AG08396 (cell line): ENCODE results near the gene RSPRY1.
"Not testable (repeated sequence)": the region's sequence is repeated elsewhere in the genome, so short reads cannot be mapped to it uniquely, and the experiment has no call there.

Experiments
- DNase-seq: peaks from one replicate; pipeline ENCODE4 v3.0.0; 2012; ENCODE audit warnings: low spot score, mixed read lengths

RSPRY1 gene

GRCh38 chr16:57186872-57187854 is 1.0 kb downstream of the RSPRY1 start:
- no peak for DNase-seq

- DNase-seq, result not testable (repeated sequence)
Observed at GRCh38 chr16:57187902-57188710, 2.0 kb downstream of the RSPRY1 start.

- DNase-seq, result no peak
Observed at GRCh38 chr16:57188711-57189002, 2.5 kb downstream of the RSPRY1 start.

- not testable (repeated sequence) for DNase-seq
Observed at GRCh38 chr16:57189527-57189926, 3.4 kb downstream of the RSPRY1 start.

- DNase-seq, result no peak
Observed at GRCh38 chr16:57190136-57190535, 4.0 kb downstream of the RSPRY1 start.

GRCh38 chr16:57191056-57191571 is 5.0 kb downstream of the RSPRY1 start:
- no peak for DNase-seq

GRCh38 chr16:57192146-57192545 is 6.0 kb downstream of the RSPRY1 start:
- DNase-seq, result no peak

GRCh38 chr16:57192720-57193486 is 6.8 kb downstream of the RSPRY1 start:
- DNase-seq, result no peak

- peak; percentile 84 for DNase-seq
Observed at GRCh38 chr16:57194512-57194911, 8.4 kb downstream of the RSPRY1 start.

GRCh38 chr16:57196286-57196685 is 10.2 kb downstream of the RSPRY1 start:
- no peak for DNase-seq

- DNase-seq, result no peak
Observed at GRCh38 chr16:57196753-57197152, 10.6 kb downstream of the RSPRY1 start.

GRCh38 chr16:57200321-57200720 is 14.2 kb downstream of the RSPRY1 start:
- not testable (repeated sequence) for DNase-seq

GRCh38 chr16:57200926-57201325 is 14.8 kb downstream of the RSPRY1 start:
- DNase-seq, result not testable (repeated sequence)

- no peak for DNase-seq
Observed at GRCh38 chr16:57202095-57202886, 16.2 kb downstream of the RSPRY1 start.

- DNase-seq, result no peak
Observed at GRCh38 chr16:57203451-57203850, 17.3 kb downstream of the RSPRY1 start.

GRCh38 chr16:57204675-57205074 is 18.5 kb downstream of the RSPRY1 start:
- DNase-seq, result no peak

- DNase-seq, result no peak
Observed at GRCh38 chr16:57208926-57209325, 22.8 kb downstream of the RSPRY1 start.

GRCh38 chr16:57209780-57210179 is 23.7 kb downstream of the RSPRY1 start:
- no peak for DNase-seq

GRCh38 chr16:57213462-57213861 is 27.3 kb downstream of the RSPRY1 start:
- DNase-seq, result no peak

- DNase-seq, result no peak
Observed at GRCh38 chr16:57216968-57217367, 30.8 kb downstream of the RSPRY1 start.

- DNase-seq, result no peak
Observed at GRCh38 chr16:57223057-57223456, 36.9 kb downstream of the RSPRY1 start.
